IMR-90 (cell line): ENCODE results near the gene RGS9BP. TPM values are rescaled to one million over a fixed set of nuclear protein-coding genes. Genes with fewer than 3 reads are reported as not detected.

Experiments used
- ATAC-seq: fragments of 200-7000 bp; cut with Tn5 transposase; 2 replicates; pipeline ENCODE4 v1.9.1; 2020; ENCODE audit warnings: low read depth, mild to moderate bottlenecking, moderate library complexity
- BruUV-seq: library from RNA; stranded (reverse); fragments of 400-500 nt; replicated peaks from 2 replicates; lab custom pipeline; 2021; lab: Mats Ljungman, UMichigan
- CTCF ChIA-PET: fragments of 300-600 bp; formaldehyde crosslinking; extraction: SDS; loops from one replicate; lab custom pipeline; 2021; ENCODE audit warnings: antibody characterized with exemption; lab: Yijun Ruan, JAX
- POLR2A ChIA-PET: fragments of 300-600 bp; sonication (Branson Sonifier 250); formaldehyde crosslinking; loops from one replicate; lab custom pipeline; 2022; ENCODE audit warnings: antibody characterized with exemption; ENCODE audit not compliant: unreplicated experiment; lab: Charles Lee
- DNase-seq: peaks from one replicate; pipeline ENCODE4 v3.0.0; 2013
- H2AFZ ChIP-seq: replicated peaks from 2 replicates; pipeline ENCODE3; 2013; ENCODE audit warnings: low read length, mild to moderate bottlenecking; ENCODE audit not compliant: poor library complexity
- H2AK5ac ChIP-seq: 2 replicates; pipeline ENCODE4 v1.6.1; 2013; ENCODE audit warnings: low read depth, low read length, inconsistent platforms
- H2AK9ac ChIP-seq: replicated peaks from 2 replicates; pipeline ENCODE3; 2013; ENCODE audit warnings: mild to moderate bottlenecking, low read depth, low read length, moderate library complexity; ENCODE audit not compliant: poor library complexity
- H2BK120ac ChIP-seq: 2 replicates; pipeline ENCODE4 v1.6.1; 2013; ENCODE audit warnings: low read depth, low read length, inconsistent platforms
- H2BK15ac ChIP-seq: 3 replicates; pipeline ENCODE4 v1.6.1; 2013; ENCODE audit warnings: low read depth, low read length, inconsistent platforms
- H2BK20ac ChIP-seq: 2 replicates; pipeline ENCODE4 v1.6.1; 2013; ENCODE audit warnings: low read depth, mild to moderate bottlenecking, inconsistent platforms, low read length, moderate library complexity
- H2BK5ac ChIP-seq: 2 replicates; pipeline ENCODE4 v1.6.1; 2013; ENCODE audit warnings: mild to moderate bottlenecking, low read depth, low read length, inconsistent platforms; ENCODE audit not compliant: poor library complexity, severe bottlenecking
- H3K14ac ChIP-seq: replicated peaks from 2 replicates; pipeline ENCODE4 v1.6.1; 2013; ENCODE audit warnings: low read depth, low read length, inconsistent platforms
- H3K18ac ChIP-seq: 2 replicates; pipeline ENCODE4 v1.6.1; 2013; ENCODE audit warnings: low read depth, low read length, control low read depth
- H3K23ac ChIP-seq: 2 replicates; pipeline ENCODE4 v1.6.1; 2013; ENCODE audit warnings: low read depth, low read length, inconsistent platforms
- H3K27ac ChIP-seq: 2 replicates; pipeline ENCODE4 v1.5.1; 2013; ENCODE audit warnings: mild to moderate bottlenecking, control low read depth, low read length; ENCODE audit not compliant: insufficient read depth
- H3K27me3 ChIP-seq: 2 replicates; pipeline ENCODE4 v1.6.1; 2013; ENCODE audit warnings: low read length; ENCODE audit not compliant: control insufficient read depth, insufficient read depth
- H3K36me3 ChIP-seq: 2 replicates; pipeline ENCODE4 v1.6.1; 2013; ENCODE audit warnings: low read length, mixed read lengths; ENCODE audit not compliant: control insufficient read depth, insufficient read depth
- H3K4ac ChIP-seq: 2 replicates; pipeline ENCODE4 v1.6.1; 2013; ENCODE audit warnings: low read depth, low read length, inconsistent platforms
- H3K4me1 ChIP-seq: 2 replicates; pipeline ENCODE4 v1.6.1; 2013; ENCODE audit warnings: low read length, mixed read lengths; ENCODE audit not compliant: control insufficient read depth, insufficient read depth
- H3K4me2 ChIP-seq: 2 replicates; pipeline ENCODE4 v1.6.1; 2013; ENCODE audit warnings: low read depth, mild to moderate bottlenecking, control low read depth, low read length, moderate library complexity
- H3K4me3 ChIP-seq: 2 replicates; pipeline ENCODE4 v1.5.1; 2013; ENCODE audit warnings: low read depth, mild to moderate bottlenecking, control low read depth, low read length, moderate library complexity; ENCODE audit not compliant: insufficient read depth
- H3K56ac ChIP-seq: 2 replicates; pipeline ENCODE4 v1.6.1; 2013; ENCODE audit warnings: low read length, inconsistent platforms; ENCODE audit not compliant: insufficient read depth; ENCODE audit errors: extremely low read depth
- H3K79me1 ChIP-seq, 2 experiments: 2 replicates each; pipeline ENCODE4 v1.6.1; 2013; ENCODE audit warnings: low read length in 2 of 2, inconsistent platforms in 1 of 2, low read depth in 1 of 2
- H3K9ac ChIP-seq: 2 replicates; pipeline ENCODE4 v1.6.1; 2013; ENCODE audit warnings: low read depth, low read length, control low read depth
- H3K9me1 ChIP-seq: 2 replicates; pipeline ENCODE4 v1.6.1; 2013; ENCODE audit warnings: low read length, inconsistent platforms; ENCODE audit not compliant: insufficient read depth
- H3K9me3 ChIP-seq: 2 replicates; pipeline ENCODE4 v1.6.1; 2013; ENCODE audit warnings: low read length; ENCODE audit not compliant: control insufficient read depth, insufficient read depth
- H4K20me1 ChIP-seq: 2 replicates; pipeline ENCODE4 v1.6.1; 2013; ENCODE audit warnings: low read length, inconsistent platforms; ENCODE audit not compliant: insufficient read depth
- H4K5ac ChIP-seq: 2 replicates; pipeline ENCODE4 v1.6.1; 2013; ENCODE audit warnings: mild to moderate bottlenecking, low read depth, low read length, control low read depth
- H4K8ac ChIP-seq, 2 experiments: 2 replicates each; pipeline ENCODE4 v1.6.1; 2013; ENCODE audit warnings: low read depth in 2 of 2, low read length in 2 of 2, control low read depth in 1 of 2, inconsistent platforms in 1 of 2
- H4K91ac ChIP-seq: 2 replicates; pipeline ENCODE4 v1.6.1; 2013; ENCODE audit warnings: low read depth, low read length, inconsistent platforms; ENCODE audit not compliant: insufficient read depth
- BHLHE40 ChIP-seq: fragments of 150-350 bp; IDR thresholded peaks from 2 replicates; pipeline ENCODE4 v1.6.1; 2016; ENCODE audit warnings: mild to moderate bottlenecking, low read depth, low read length
- CEBPB ChIP-seq: IDR thresholded peaks from 2 replicates; pipeline ENCODE4 v1.6.1; 2012; ENCODE audit warnings: low read depth, low read length, improper control_type of control experiment
- CHD1 ChIP-seq: IDR thresholded peaks from 2 replicates; pipeline ENCODE4 v1.6.1; 2012; ENCODE audit warnings: low read depth, low read length, improper control_type of control experiment
- CTCF ChIP-seq: conservative IDR thresholded peaks from 2 replicates; pipeline ENCODE4 v1.5.1; 2012; ENCODE audit warnings: mild to moderate bottlenecking, low read depth, low read length, improper control_type of control experiment
- FOS ChIP-seq: fragments of 150-350 bp; IDR thresholded peaks from 2 replicates; pipeline ENCODE4 v1.6.1; 2016; ENCODE audit warnings: low read depth, low read length
- MAFK ChIP-seq: IDR thresholded peaks from 2 replicates; pipeline ENCODE4 v1.6.1; 2012; ENCODE audit warnings: low read depth, low read length, improper control_type of control experiment
- MAZ ChIP-seq: IDR thresholded peaks from 2 replicates; pipeline ENCODE4 v1.6.1; 2012; ENCODE audit warnings: low read depth, mild to moderate bottlenecking, low read length, improper control_type of control experiment, moderate library complexity, borderline replicate concordance
- MXI1 ChIP-seq: IDR thresholded peaks from 2 replicates; pipeline ENCODE4 v1.6.1; 2012; ENCODE audit warnings: low read depth, mild to moderate bottlenecking, low read length, moderate library complexity, borderline replicate concordance
- NFE2L2 ChIP-seq: fragments of 150-350 bp; IDR thresholded peaks from 2 replicates; pipeline ENCODE4 v1.6.1; 2016; ENCODE audit warnings: low read depth, mild to moderate bottlenecking, low read length
- POLR2A ChIP-seq: IDR thresholded peaks from 2 replicates; pipeline ENCODE4 v1.6.1; 2012; ENCODE audit warnings: mild to moderate bottlenecking, low read depth, low read length
- RAD21 ChIP-seq: IDR thresholded peaks from 2 replicates; pipeline ENCODE4 v1.6.1; 2012; ENCODE audit warnings: low read length, improper control_type of control experiment
- RCOR1 ChIP-seq: IDR thresholded peaks from 2 replicates; pipeline ENCODE4 v1.6.1; 2012; ENCODE audit warnings: mild to moderate bottlenecking, low read length, improper control_type of control experiment; ENCODE audit not compliant: insufficient replicate concordance
- RFX5 ChIP-seq: IDR thresholded peaks from 2 replicates; pipeline ENCODE4 v1.8.0; 2012; ENCODE audit warnings: low read depth, mild to moderate bottlenecking, low read length, moderate library complexity
- SMC3 ChIP-seq: fragments of 150-350 bp; IDR thresholded peaks from 2 replicates; pipeline ENCODE4 v1.6.1; 2016; ENCODE audit warnings: low read depth, mild to moderate bottlenecking, antibody characterized with exemption, low read length, moderate library complexity
- USF2 ChIP-seq: fragments of 150-350 bp; IDR thresholded peaks from 2 replicates; pipeline ENCODE4 v1.6.1; 2017; ENCODE audit warnings: mild to moderate bottlenecking, antibody characterized with exemption, low read length, low read depth
- WGBS, 2 experiments: methylation state at CpG; one replicate each; pipeline versions ENCODE4 v1.1.5 to v1.1.7; 2013; ENCODE audit warnings: missing lambda C conversion rate in 2 of 2; ENCODE audit not compliant: insufficient read length in 1 of 2; ENCODE audit errors: extremely low coverage in 2 of 2; 5-methylcytosine and 5-hydroxymethylcytosine counted together
- dilution Hi-C: fragments of 300-500 bp; cut with HindIII; formaldehyde crosslinking; loops from one replicate; pipeline ENCODE4 v1.14.3; 2018; ENCODE audit warnings: low sequenced_read_pairs; ENCODE audit not compliant: unreplicated experiment
- in situ Hi-C: fragments of 300-500 bp; cut with MboI; formaldehyde crosslinking; loops from 3 replicates; pipeline ENCODE4 v1.14.3; 2019; ENCODE audit warnings: low sequenced_read_pairs, inconsistent platforms, mixed read lengths
- intact Hi-C: fragments of 100-400 bp; cut with micrococcal nuclease; formaldehyde crosslinking; loops from 2 replicates; pipeline ENCODE4 v1.10.0; 2022
- polyA plus RNA-seq, 3 experiments: library from polyadenylated mRNA; depleted of rRNA; stranded (reverse); fragments of >200 nt; gene quantifications; 2 replicates each; pipeline ENCODE4 v1.2.3, GENCODE V29; 2012; ENCODE audit warnings: low replicate concordance in 1 of 3
- total RNA-seq: library from RNA; depleted of rRNA; stranded (reverse); fragments of >200 nt; gene quantifications from 2 replicates; pipeline ENCODE4 v1.2.3, GENCODE V29; 2012
- TF ChIP-seq, protein P1 (sequence below): fragments of 150-350 bp; IDR thresholded peaks from 2 replicates; pipeline ENCODE4 v1.6.1; 2016; ENCODE audit warnings: low read depth, mild to moderate bottlenecking, low read length, moderate library complexity, borderline replicate concordance

The RGS9BP gene
- total and polyA plus RNA-seq, 2 of the 4 experiments (the other 2 are of a cell fraction): 0.03 to 0.18 TPM

DNA sequence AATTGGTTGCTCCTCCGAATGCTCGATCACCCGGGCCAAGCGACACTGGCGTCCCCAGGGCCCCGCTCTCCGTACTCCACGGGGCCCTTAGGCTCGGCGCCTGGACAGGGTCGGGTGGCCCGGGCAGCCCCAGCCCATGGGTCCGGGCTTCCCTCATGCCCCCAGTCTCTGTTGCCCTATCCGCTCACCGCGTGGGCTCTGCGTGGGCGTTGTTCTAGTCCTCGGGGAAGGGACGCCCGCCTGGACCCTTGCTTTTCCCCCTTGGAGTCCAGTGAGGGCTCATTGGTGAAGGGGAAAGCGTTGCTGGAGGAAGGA lies 45.2 kb downstream of the RGS9BP start:
- Histone ChIP-seq H3K23ac (no peak overlapping the region), H2AK5ac (no peak overlapping the region), H2BK5ac (no peak overlapping the region), H2BK120ac (no peak overlapping the region), H3K9ac (no peak overlapping the region), H3K9me1 (no peaks in the 10 kb centered on the region), H3K4me3 (no peak overlapping the region), H3K4me1 (no peaks in the 10 kb centered on the region), H3K9me3 (no peaks in the 10 kb centered on the region), H3K18ac (no peak overlapping the region), H2BK15ac (no peak overlapping the region), H4K5ac (no peak overlapping the region), H4K91ac (no peak overlapping the region), H3K56ac (no peak overlapping the region), H2BK20ac (no peak overlapping the region), H3K27ac (no peak overlapping the region), H3K14ac (no peak overlapping the region), H3K27me3 (no peaks in the 10 kb centered on the region), H4K8ac (no peak overlapping the region), H3K4me2 (no peak overlapping the region), H3K79me1 (no peaks in the 10 kb centered on the region), H2AK9ac (no peak overlapping the region), H4K20me1 (no peaks in the 10 kb centered on the region), H3K36me3 (peaks cover 2% of the 10 kb centered on the region; the same call in 1 of the 2 replicates), H3K4ac (no peak overlapping the region), H2AFZ (no peak overlapping the region)
- no TSS peak for BruUV-seq
- ATAC-seq (no peak), DNase-seq (no peak)
- WGBS, 2 experiments: 97% methylated on average over 5 of the region's 22 CpGs; no CpG with 5 or more reads in 1 of the 2 experiments
- in situ Hi-C loops: no loop called here
- dilution Hi-C loops: no loop called here
- ChIA-PET CTCF (no interaction called here), POLR2A (no interaction called here)
- intact Hi-C loops: no loop called here
- no peak for TF ChIP-seq USF2
- TF ChIP-seq MXI1: no peak
- TF ChIP-seq, protein P1, sequence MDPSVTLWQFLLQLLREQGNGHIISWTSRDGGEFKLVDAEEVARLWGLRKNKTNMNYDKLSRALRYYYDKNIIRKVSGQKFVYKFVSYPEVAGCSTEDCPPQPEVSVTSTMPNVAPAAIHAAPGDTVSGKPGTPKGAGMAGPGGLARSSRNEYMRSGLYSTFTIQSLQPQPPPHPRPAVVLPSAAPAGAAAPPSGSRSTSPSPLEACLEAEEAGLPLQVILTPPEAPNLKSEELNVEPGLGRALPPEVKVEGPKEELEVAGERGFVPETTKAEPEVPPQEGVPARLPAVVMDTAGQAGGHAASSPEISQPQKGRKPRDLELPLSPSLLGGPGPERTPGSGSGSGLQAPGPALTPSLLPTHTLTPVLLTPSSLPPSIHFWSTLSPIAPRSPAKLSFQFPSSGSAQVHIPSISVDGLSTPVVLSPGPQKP: no peak
- no peak for TF ChIP-seq CHD1
- TF ChIP-seq POLR2A: no peak
- no peak for TF ChIP-seq CEBPB
- no peak for TF ChIP-seq RCOR1
- no peak for TF ChIP-seq RAD21
- TF ChIP-seq RFX5: no peak
- TF ChIP-seq FOS: no peak
- no peak for TF ChIP-seq SMC3
- no peak for TF ChIP-seq MAFK
- TF ChIP-seq CTCF: no peak
- TF ChIP-seq NFE2L2: no peak
- no peak for TF ChIP-seq BHLHE40
- TF ChIP-seq MAZ: no peak
